DOHH2 (cell line): Measurements from ENCODE around the gene MRC1.

Experiments
- CTCF ChIP-seq: fragments of 200-600 bp; sonication (generic); IDR thresholded peaks from one replicate; pipeline ENCODE4 v1.5.1; 2014; ENCODE audit warnings: antibody characterized with exemption, mild to moderate bottlenecking, low read depth, low read length; ENCODE audit not compliant: poor library complexity, severe bottlenecking
- EZH2phosphoT487 ChIP-seq: fragments of 200-600 bp; sonication (generic); IDR thresholded peaks from 2 replicates; pipeline ENCODE4 v1.6.1; 2017; ENCODE audit warnings: borderline replicate concordance, mild to moderate bottlenecking, antibody characterized with exemption, low read length, moderate library complexity, mixed read lengths

- TF ChIP-seq CTCF (no peak), EZH2phosphoT487 (no peak)
Observed at GRCh38 chr10:17954861-17955260, 145.7 kb downstream of the MRC1 start.
